ENCODE data around the gene LBH. TPM values are rescaled to one million over a fixed set of nuclear protein-coding genes. Genes with fewer than 3 reads are reported as not detected.
A peak's percentile ranks its signal among the peaks of the same experiment; 100 is the strongest.

The LBH gene
- total RNA-seq, 1 donor from 2014 or later, result 74.7 TPM

- Mint-ChIP-seq H3K27me3 (ENCODE audit: unreplicated experiment) (no peaks in the 10 kb centered on the region), H3K4me1 (ENCODE audit: unreplicated experiment) (peaks cover 49% of the 10 kb centered on the region), H3K27ac (ENCODE audit: unreplicated experiment) (peak overlapping the region; percentile 68), H3K4me3 (ENCODE audit: unreplicated experiment) (peak overlapping the region; percentile 79), H3K36me3 (ENCODE audit: unreplicated experiment) (peaks cover 6% of the 10 kb centered on the region), H3K9me3 (ENCODE audit: unreplicated experiment) (no peaks in the 10 kb centered on the region)
- no peak for DNase-seq (ENCODE audit: extremely low spot score, unreplicated experiment)
- no peak for TF ChIP-seq CTCF (IDR thresholded peaks at IDR 0.05)
These were observed 680 bp upstream of the LBH start for GRCh38 chr2:30230497-30231211.

GRCh38 chr2:30231996-30232800, 864 bp downstream of the LBH start:
- Mint-ChIP-seq H3K27me3 (ENCODE audit: unreplicated experiment) (no peaks in the 10 kb centered on the region), H3K27ac (ENCODE audit: unreplicated experiment) (peak overlapping the region; percentile 65), H3K4me1 (ENCODE audit: unreplicated experiment) (peaks cover 41% of the 10 kb centered on the region), H3K4me3 (ENCODE audit: unreplicated experiment) (peak overlapping the region; percentile 82), H3K9me3 (ENCODE audit: unreplicated experiment) (no peaks in the 10 kb centered on the region), H3K36me3 (ENCODE audit: unreplicated experiment) (peaks cover 16% of the 10 kb centered on the region)
- no peak for TF ChIP-seq CTCF (IDR thresholded peaks at IDR 0.05)
- DNase-seq (ENCODE audit: extremely low spot score, unreplicated experiment), result no peak

GRCh38 chr2:30232801-30233130, 1.4 kb downstream of the LBH start:
- DNase-seq (ENCODE audit: extremely low spot score, unreplicated experiment), result no peak
- no peak for TF ChIP-seq CTCF (IDR thresholded peaks at IDR 0.05)
- H3K4me1 Mint-ChIP-seq (ENCODE audit: unreplicated experiment), result peaks cover 43% of the 10 kb centered on the region
- H3K27me3 Mint-ChIP-seq (ENCODE audit: unreplicated experiment), result no peaks in the 10 kb centered on the region
- H3K9me3 Mint-ChIP-seq (ENCODE audit: unreplicated experiment), result no peaks in the 10 kb centered on the region
- H3K4me3 Mint-ChIP-seq (ENCODE audit: unreplicated experiment), result peak overlapping the region; percentile 82
- peak overlapping the region; percentile 65 for H3K27ac Mint-ChIP-seq (ENCODE audit: unreplicated experiment)
- H3K36me3 Mint-ChIP-seq (ENCODE audit: unreplicated experiment), result peaks cover 20% of the 10 kb centered on the region

GRCh38 chr2:30233271-30234009, 2.1 kb downstream of the LBH start:
- Mint-ChIP-seq H3K36me3 (ENCODE audit: unreplicated experiment) (peaks cover 23% of the 10 kb centered on the region), H3K27ac (ENCODE audit: unreplicated experiment) (peak overlapping the region; percentile 75), H3K4me1 (ENCODE audit: unreplicated experiment) (peaks cover 43% of the 10 kb centered on the region)

More at GRCh38 chr2:30233271-30234009, 2.1 kb downstream of the LBH start:
- H3K9me3 Mint-ChIP-seq (ENCODE audit: unreplicated experiment), result no peaks in the 10 kb centered on the region
- H3K4me3 Mint-ChIP-seq (ENCODE audit: unreplicated experiment), result peak overlapping the region; percentile 82
- no peaks in the 10 kb centered on the region for H3K27me3 Mint-ChIP-seq (ENCODE audit: unreplicated experiment)
- no peak for TF ChIP-seq CTCF (IDR thresholded peaks at IDR 0.05)
- DNase-seq (ENCODE audit: extremely low spot score, unreplicated experiment), result no peak

Measured in osteocyte (in vitro differentiated cells).